ENCODE results near the gene GALNT17.

DNA sequence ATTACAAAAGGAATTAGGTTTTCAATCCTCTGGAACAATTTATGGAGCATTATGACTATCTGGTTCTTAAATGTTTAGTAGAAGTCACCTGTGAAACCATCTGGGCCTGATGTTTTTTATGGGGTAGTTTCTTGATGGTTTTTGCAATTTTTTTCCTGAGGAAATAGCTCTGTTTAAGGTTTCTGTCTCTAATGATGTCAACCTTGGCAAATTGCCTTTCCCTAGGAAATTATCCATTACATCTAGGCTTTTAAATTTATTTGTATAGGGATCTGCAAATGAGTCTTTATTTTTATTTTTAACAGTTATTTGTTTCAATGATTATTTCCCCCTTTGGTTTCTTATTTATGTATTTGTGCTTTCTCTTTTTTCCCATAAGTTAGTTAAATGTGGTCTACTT, 222.8 kb downstream of the GALNT17 start:
- TF ChIP-seq, protein P1, sequence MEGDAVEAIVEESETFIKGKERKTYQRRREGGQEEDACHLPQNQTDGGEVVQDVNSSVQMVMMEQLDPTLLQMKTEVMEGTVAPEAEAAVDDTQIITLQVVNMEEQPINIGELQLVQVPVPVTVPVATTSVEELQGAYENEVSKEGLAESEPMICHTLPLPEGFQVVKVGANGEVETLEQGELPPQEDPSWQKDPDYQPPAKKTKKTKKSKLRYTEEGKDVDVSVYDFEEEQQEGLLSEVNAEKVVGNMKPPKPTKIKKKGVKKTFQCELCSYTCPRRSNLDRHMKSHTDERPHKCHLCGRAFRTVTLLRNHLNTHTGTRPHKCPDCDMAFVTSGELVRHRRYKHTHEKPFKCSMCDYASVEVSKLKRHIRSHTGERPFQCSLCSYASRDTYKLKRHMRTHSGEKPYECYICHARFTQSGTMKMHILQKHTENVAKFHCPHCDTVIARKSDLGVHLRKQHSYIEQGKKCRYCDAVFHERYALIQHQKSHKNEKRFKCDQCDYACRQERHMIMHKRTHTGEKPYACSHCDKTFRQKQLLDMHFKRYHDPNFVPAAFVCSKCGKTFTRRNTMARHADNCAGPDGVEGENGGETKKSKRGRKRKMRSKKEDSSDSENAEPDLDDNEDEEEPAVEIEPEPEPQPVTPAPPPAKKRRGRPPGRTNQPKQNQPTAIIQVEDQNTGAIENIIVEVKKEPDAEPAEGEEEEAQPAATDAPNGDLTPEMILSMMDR (optimal IDR thresholded peaks at IDR 0.05 in 1 of 3, IDR thresholded peaks at IDR 0.05 in 1 of 3, conservative IDR thresholded peaks at IDR 0.05 in 1 of 3; ENCODE audit: extremely low read depth in 1 of 3, insufficient read depth in 2 of 3, low read length in 3 of 3), result no peak
- TF ChIP-seq EZH2 (IDR thresholded peaks at IDR 0.05; ENCODE audit: low read length), result no peak
